GM23338 (cell line): ENCODE results near the gene HIP1.

Experiments used
- CREB1 ChIP-seq: fragments of 250-450 bp; sonication (Bioruptor Pico); IDR thresholded peaks from 2 replicates; pipeline ENCODE4 v1.5.0; 2020; ENCODE audit warnings: low read depth, mild to moderate bottlenecking, moderate library complexity
- CTCF ChIP-seq, 2 experiments: fragments of 200-600 bp in 1 of 2; sonication (generic) in 1 of 2; conservative IDR thresholded peaks; 2 replicates each; pipeline versions ENCODE4 v1.5.1 to v1.6.1; 2016 to 2017; ENCODE audit warnings: antibody characterized with exemption in 2 of 2, low read depth in 2 of 2, mild to moderate bottlenecking in 2 of 2, moderate library complexity in 1 of 2
- EZH2 ChIP-seq: fragments of 200-600 bp; sonication (generic); IDR thresholded peaks from one replicate; pipeline ENCODE4 v1.8.0; 2017; ENCODE audit warnings: antibody characterized with exemption, mild to moderate bottlenecking, low read depth; ENCODE audit not compliant: unreplicated experiment
- JUNB ChIP-seq: IDR thresholded peaks from one replicate; pipeline ENCODE4 v1.6.1; 2016; ENCODE audit warnings: antibody characterized with exemption; ENCODE audit not compliant: unreplicated experiment
- REST ChIP-seq: IDR thresholded peaks from one replicate; pipeline ENCODE4 v1.6.1; 2018; ENCODE audit warnings: antibody characterized with exemption; ENCODE audit not compliant: unreplicated experiment
- ZNF114 ChIP-seq: fragments of 250-450 bp; sonication (Bioruptor Pico); IDR thresholded peaks from 2 replicates; pipeline ENCODE4 v1.5.0; 2020; ENCODE audit warnings: mild to moderate bottlenecking, moderate library complexity

- TF ChIP-seq CTCF (conservative IDR thresholded peaks at IDR 0.05; ENCODE audit: low read depth in 2 of 2), result no peak
- no peak for TF ChIP-seq EZH2
- TF ChIP-seq CREB1 (CRISPR knock-in tag), result no peak
- no peak for TF ChIP-seq ZNF114 (CRISPR knock-in tag)
- TF ChIP-seq JUNB, result no peak
- TF ChIP-seq REST, result no peak
Observed at GRCh38 chr7:75604408-75604807, 134.3 kb downstream of the HIP1 start.
